PC-9 (cell line): ENCODE results near the gene AKAP11.

Source experiments
- CTCF ChIP-seq: fragments of 200-600 bp; sonication (generic); conservative IDR thresholded peaks from 2 replicates; pipeline ENCODE4 v1.6.1; 2017; ENCODE audit warnings: mixed run types, antibody characterized with exemption, mild to moderate bottlenecking, moderate library complexity
- EZH2 ChIP-seq: fragments of 200-600 bp; sonication (generic); IDR thresholded peaks from 2 replicates; pipeline ENCODE4 v1.8.0; 2017; ENCODE audit warnings: antibody characterized with exemption, low read depth

DNA sequence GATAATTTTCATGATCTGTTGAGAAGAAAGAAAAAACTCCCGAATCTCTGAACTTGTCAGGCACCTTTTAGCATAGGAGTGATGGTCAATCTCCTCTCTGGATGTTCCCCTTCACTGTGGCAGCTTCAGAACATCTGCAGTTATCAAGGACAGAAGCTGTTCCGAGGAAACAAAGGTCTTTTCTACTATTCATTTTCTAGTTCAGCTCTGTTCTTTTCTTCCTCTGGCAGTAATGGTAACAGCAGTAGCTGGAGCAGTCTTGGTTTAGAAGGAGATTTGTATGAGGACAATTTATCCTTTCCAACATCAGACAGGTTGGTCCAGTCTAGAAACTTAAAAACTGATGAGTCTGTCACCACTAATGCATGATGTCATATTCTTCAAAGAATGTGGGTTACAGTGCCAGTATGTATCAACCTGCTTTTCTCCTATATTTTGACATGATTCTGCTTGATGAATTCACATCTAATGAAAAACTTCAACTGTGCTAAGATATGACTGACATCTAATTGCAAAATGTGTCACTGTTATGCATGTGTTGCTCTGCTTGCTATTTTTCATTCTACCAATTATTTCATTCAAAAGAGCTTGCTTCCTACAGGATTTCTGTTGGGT is 41.0 kb downstream of the AKAP11 start:
- no peak for TF ChIP-seq CTCF
- no peak for TF ChIP-seq EZH2
